ENCODE results near the gene ZNF814.
"Not testable (repeated sequence)": the region's sequence is repeated elsewhere in the genome, so short reads cannot be mapped to it uniquely, and the experiment has no call there.

The ZNF814 gene

DNA sequence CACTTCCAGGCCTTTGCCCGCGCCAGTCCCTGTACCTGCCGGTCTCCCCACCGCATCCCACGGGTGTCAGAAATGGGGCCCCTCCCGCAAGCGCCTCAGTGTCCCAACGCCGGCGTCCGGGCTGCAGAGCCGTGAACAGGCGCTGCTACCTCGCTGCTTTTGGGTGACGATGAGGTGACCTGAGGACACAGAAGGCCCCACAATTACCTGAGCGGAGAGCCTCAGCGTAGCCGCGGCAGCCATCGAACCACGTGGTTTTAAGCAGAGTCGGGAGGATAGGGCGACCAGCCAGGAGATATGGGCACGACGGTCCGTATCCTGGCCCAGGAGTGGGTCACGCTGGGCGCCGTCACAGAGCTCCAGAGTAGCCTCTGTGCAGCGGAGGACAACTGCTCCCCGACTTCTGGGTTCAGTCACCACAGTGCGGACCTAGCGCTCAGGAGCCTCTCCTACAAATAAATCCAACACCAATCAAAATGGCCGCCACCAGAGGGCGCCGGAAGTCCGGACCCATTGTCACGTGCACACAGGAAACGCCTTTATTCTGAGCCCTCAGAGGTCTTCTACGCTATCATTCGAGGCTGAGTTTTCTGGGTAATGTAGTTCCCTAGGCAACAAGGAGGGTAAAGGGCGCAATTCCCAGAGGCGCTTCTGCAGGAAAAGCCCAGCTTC is at the start of gene ZNF814:
Gene ZNF814, minus strand, starts transcription at position 478 of the 672 bp plus-strand sequence. Its CDS starts 235 bp downstream, at position 243.
- peak; percentile 68 for DNase-seq (ENCODE audit: low read depth)

GRCh38 chr19:57935731-57936130 is 46.9 kb upstream of the ZNF814 start:
- DNase-seq (ENCODE audit: low read depth), result no peak

GRCh38 chr19:57934820-57935665 is 46.2 kb upstream of the ZNF814 start, which contains the start of gene ZNF418:
Gene ZNF418 (minus strand): TSS chr19:57935402. CDS start chr19:57933822, 1,580 bp downstream.
- peak; percentile 15 for DNase-seq (ENCODE audit: low read depth)

- no peak for DNase-seq (ENCODE audit: low read depth)
Observed at GRCh38 chr19:57927587-57927986, 38.8 kb upstream of the ZNF814 start.

- DNase-seq (ENCODE audit: low read depth), result peak; percentile 80
Observed at GRCh38 chr19:57916168-57916995, 27.5 kb upstream of the ZNF814 start, which contains the start of gene ZNF417. Gene ZNF417 (minus strand): TSS chr19:57916592. CDS start chr19:57916411, 181 bp downstream.

GRCh38 chr19:57914531-57914930 is 25.7 kb upstream of the ZNF814 start:
- DNase-seq (ENCODE audit: low read depth), result no peak

GRCh38 chr19:57907394-57907793 is 18.6 kb upstream of the ZNF814 start:
- DNase-seq (ENCODE audit: low read depth), result no peak

- DNase-seq (ENCODE audit: low read depth), result no peak
Observed at GRCh38 chr19:57905258-57905657, 16.4 kb upstream of the ZNF814 start.

- DNase-seq (ENCODE audit: low read depth), result no peak
Observed at GRCh38 chr19:57903618-57904184, 14.9 kb upstream of the ZNF814 start.

DNA sequence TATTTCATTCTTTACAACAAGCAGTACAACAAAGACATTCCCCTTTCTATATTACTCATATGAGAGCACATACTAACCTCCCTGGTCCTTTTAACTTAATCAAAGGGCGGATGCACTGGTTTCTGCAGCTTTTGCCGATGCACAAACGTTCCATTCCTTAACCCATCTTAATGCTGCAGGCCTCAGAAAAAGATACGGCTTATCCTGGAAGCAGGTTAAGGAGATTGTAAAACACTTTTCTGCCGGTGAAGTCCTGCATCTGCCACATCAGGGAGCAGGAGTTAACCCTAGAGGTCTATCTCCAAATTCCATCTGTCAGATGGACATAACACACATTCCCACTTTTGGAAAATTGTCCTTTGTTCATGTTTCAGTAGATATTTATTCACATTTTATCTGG is 11.5 kb upstream of the ZNF814 start:
- DNase-seq (ENCODE audit: low read depth), result no peak

GRCh38 chr19:57890706-57891105 is 1.9 kb upstream of the ZNF814 start:
- DNase-seq (ENCODE audit: low read depth), result not testable (repeated sequence)

GRCh38 chr19:57888107-57888559 is 704 bp downstream of the ZNF814 start:
- DNase-seq (ENCODE audit: low read depth), result no peak

- no peak for DNase-seq (ENCODE audit: low read depth)
Observed at GRCh38 chr19:57887195-57887941, 1.5 kb downstream of the ZNF814 start.

DNA sequence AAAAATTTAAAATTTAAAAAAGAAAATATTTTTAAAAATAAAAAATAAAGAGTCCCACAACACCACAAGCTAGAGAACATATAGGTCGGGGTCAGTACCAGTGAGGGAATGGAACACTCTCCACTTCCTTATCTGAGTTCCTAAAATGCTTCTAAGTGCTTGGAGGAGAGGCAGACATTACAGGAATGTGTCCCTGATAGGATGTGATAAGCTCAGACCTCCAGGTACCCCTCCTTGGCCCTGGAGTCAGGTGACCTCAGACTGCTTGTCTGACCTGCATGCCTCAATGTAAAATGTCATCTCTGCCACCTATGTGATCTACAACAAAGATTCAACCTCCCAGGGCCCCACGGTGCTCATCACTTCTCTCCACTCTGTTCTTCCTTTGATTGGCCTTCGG is 2.8 kb downstream of the ZNF814 start:
- no peak for DNase-seq (ENCODE audit: low read depth)

GRCh38 chr19:57873883-57874799 is 14.7 kb downstream of the ZNF814 start:
- DNase-seq (ENCODE audit: low read depth), result not testable (repeated sequence)

GRCh38 chr19:57872450-57872849 is 16.4 kb downstream of the ZNF814 start:
- no peak for DNase-seq (ENCODE audit: low read depth)

GRCh38 chr19:57870225-57870624 is 18.6 kb downstream of the ZNF814 start:
- DNase-seq (ENCODE audit: low read depth), result no peak

DNA sequence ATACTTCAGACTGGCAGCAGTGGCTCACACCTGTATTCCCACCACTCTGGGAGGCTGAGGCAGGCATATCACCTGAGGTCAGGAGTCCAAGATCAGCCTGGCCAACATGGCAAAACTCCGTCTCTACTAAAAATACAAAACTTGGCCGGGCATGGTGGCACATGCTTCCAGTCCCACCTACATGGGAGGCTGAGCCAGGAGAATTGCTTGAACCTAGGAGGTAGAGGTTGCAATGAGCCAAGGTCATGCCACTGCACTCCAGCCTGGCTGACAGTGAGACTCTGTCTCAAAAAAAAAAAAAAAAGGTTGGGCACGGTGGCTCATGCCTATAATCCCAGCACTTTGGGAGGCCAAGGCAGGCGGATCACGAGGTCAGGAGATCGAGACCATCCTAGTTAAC is 19.2 kb downstream of the ZNF814 start:
- not testable (repeated sequence) for DNase-seq (ENCODE audit: low read depth)

DNA sequence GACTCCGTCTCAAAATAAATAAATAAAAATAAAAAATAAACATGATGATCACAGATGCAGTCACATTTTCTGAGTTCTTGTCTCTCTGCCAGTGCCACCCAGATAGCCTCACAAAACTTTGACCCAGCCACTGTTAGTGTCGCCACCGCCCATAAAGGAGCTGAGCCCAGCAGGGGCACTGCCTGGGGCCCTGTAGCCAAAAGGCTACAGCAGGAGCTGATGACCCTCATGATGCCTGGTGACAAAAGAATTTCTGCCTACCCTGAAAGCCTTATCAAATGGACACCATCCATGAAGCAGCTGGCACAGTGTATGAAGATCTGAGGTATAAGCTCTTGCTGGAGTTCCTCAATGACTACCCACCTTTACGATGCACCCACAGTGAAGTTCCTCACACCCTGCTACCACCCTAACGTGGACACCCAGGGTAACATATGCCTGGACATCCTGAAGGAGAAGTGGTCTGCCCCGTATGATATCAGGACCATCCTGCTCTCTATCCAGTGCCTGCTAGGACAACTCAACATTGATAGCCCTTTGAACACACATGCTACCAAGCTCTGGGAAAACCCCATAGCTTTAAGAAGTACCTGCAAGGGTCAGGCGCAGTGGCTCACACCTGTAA is 20.9 kb downstream of the ZNF814 start:
- no peak for DNase-seq (ENCODE audit: low read depth)
